H1 (cell line): Measurements from ENCODE around the gene KRTAP10-2. TPM values are rescaled to one million over a fixed set of nuclear protein-coding genes. Genes with fewer than 3 reads are reported as not detected.

ENCODE experiments used
- CTCF ChIA-PET: fragments of 300-600 bp; sonication (Branson Sonifier 250); formaldehyde crosslinking; loops from one replicate; lab custom pipeline; 2021; ENCODE audit not compliant: partially characterized antibody; lab: Charles Lee
- POLR2A ChIA-PET: fragments of 300-600 bp; sonication (Branson Sonifier 250); formaldehyde crosslinking; loops from one replicate; lab custom pipeline; 2021; ENCODE audit warnings: inconsistent platforms; ENCODE audit not compliant: partially characterized antibody; lab: Charles Lee
- DNase-seq, 2 experiments: peaks; one replicate each; pipeline versions ENCODE4 v3.0.0 to v3.0.0-alpha.2; 2010 to 2022; ENCODE audit warnings: low spot score in 2 of 2, low read depth in 1 of 2, mixed read lengths in 1 of 2
- FAIRE-seq: peaks from 2 replicates; lab custom pipeline; 2011; peaks lifted over from hg19 to GRCh38; lab: Jason Lieb, UNC
- H2AFZ ChIP-seq: 2 replicates; pipeline ENCODE4 v1.8.1; 2012; ENCODE audit warnings: low read length, inconsistent platforms
- H2AK5ac ChIP-seq: 2 replicates; pipeline ENCODE4 v1.6.1; 2013; ENCODE audit warnings: low read depth, low read length
- H2BK120ac ChIP-seq: replicated peaks from 2 replicates; pipeline ENCODE3; 2013; ENCODE audit warnings: low read depth, low read length, inconsistent platforms
- H2BK12ac ChIP-seq: 2 replicates; pipeline ENCODE4 v1.6.1; 2013; ENCODE audit warnings: low read depth, low read length
- H2BK15ac ChIP-seq: 2 replicates; pipeline ENCODE4 v1.6.1; 2013; ENCODE audit warnings: low read length
- H2BK20ac ChIP-seq: 2 replicates; pipeline ENCODE4 v1.6.1; 2013; ENCODE audit warnings: low read length
- H2BK5ac ChIP-seq: 2 replicates; pipeline ENCODE4 v1.6.1; 2013; ENCODE audit warnings: low read depth, low read length
- H3K14ac ChIP-seq: 2 replicates; pipeline ENCODE4 v1.6.1; 2013; ENCODE audit warnings: inconsistent platforms; ENCODE audit not compliant: insufficient read length
- H3K18ac ChIP-seq: 2 replicates; pipeline ENCODE4 v1.6.1; 2013; ENCODE audit warnings: low read length; ENCODE audit errors: extremely low read depth
- H3K23ac ChIP-seq: 2 replicates; pipeline ENCODE4 v1.6.1; 2013; ENCODE audit warnings: inconsistent platforms; ENCODE audit not compliant: insufficient read length
- H3K23me2 ChIP-seq: 2 replicates; pipeline ENCODE4 v1.6.1; 2013; ENCODE audit warnings: low read depth, low read length
- H3K27ac ChIP-seq: 2 replicates; pipeline ENCODE4 v1.6.1; 2011; ENCODE audit warnings: low read depth, low read length, inconsistent platforms
- H3K27me3 ChIP-seq, 4 experiments: replicated peaks in 1 of 4; 1 replicate in 1 of 4; 2 replicates in 3 of 4; pipeline versions ENCODE4 v1.6.1 to v1.8.1; 2011 to 2013; ENCODE audit warnings: low read length in 3 of 4, mild to moderate bottlenecking in 3 of 4, inconsistent platforms in 2 of 4, mixed read lengths in 2 of 4, moderate library complexity in 1 of 4; ENCODE audit not compliant: control insufficient read depth in 3 of 4, insufficient read depth in 3 of 4; ENCODE audit errors: extremely low read depth in 1 of 4
- H3K36me3 ChIP-seq, 4 experiments: 2 replicates each; pipeline versions ENCODE4 v1.6.1 to v1.8.1; 2011 to 2013; ENCODE audit warnings: mild to moderate bottlenecking in 4 of 4, low read length in 3 of 4, moderate library complexity in 2 of 4, control low read depth in 1 of 4, inconsistent platforms in 1 of 4; ENCODE audit not compliant: insufficient read depth in 4 of 4, control insufficient read depth in 2 of 4
- H3K4ac ChIP-seq: replicated peaks from 2 replicates; pipeline ENCODE3; 2013; ENCODE audit warnings: low read length, low read depth, mixed read lengths, inconsistent platforms; ENCODE audit not compliant: insufficient read length
- H3K4me1 ChIP-seq, 4 experiments: replicated peaks in 1 of 4; 1 replicate in 1 of 4; 2 replicates in 3 of 4; pipeline versions ENCODE4 v1.6.1 to v1.8.1; 2011 to 2013; ENCODE audit warnings: low read length in 3 of 4, inconsistent platforms in 2 of 4, mixed read lengths in 1 of 4; ENCODE audit not compliant: insufficient read depth in 4 of 4, control insufficient read depth in 3 of 4
- H3K4me2 ChIP-seq, 2 experiments: 2 replicates each; pipeline versions ENCODE4 v1.6.1 to v1.8.1; 2011 to 2013; ENCODE audit warnings: low read depth in 2 of 2, low read length in 2 of 2, control low read depth in 1 of 2, inconsistent platforms in 1 of 2, mild to moderate bottlenecking in 1 of 2; ENCODE audit not compliant: insufficient read depth in 1 of 2
- H3K4me3 ChIP-seq, 4 experiments: fragments of 200-600, 300-600 bp in 1 of 4; sonication (generic), shearing (Covaris generic), sonication (Bioruptor Twin) in 1 of 4; 2 replicates each; pipeline versions ENCODE4 v1.5.1 to v1.8.1; 2011 to 2016; ENCODE audit warnings: low read length in 4 of 4, low read depth in 3 of 4, control low read depth in 2 of 4, inconsistent platforms in 2 of 4, mild to moderate bottlenecking in 2 of 4, mixed read lengths in 1 of 4, moderate library complexity in 1 of 4; ENCODE audit not compliant: insufficient read depth in 2 of 4; ENCODE audit errors: extremely low read depth in 1 of 4
- H3K56ac ChIP-seq: replicated peaks from 2 replicates; pipeline ENCODE3; 2013; ENCODE audit warnings: low read depth, mild to moderate bottlenecking, mixed read lengths, low read length, inconsistent platforms; ENCODE audit not compliant: insufficient read length
- H3K79me1 ChIP-seq: 2 replicates; pipeline ENCODE4 v1.6.1; 2013; ENCODE audit warnings: low read depth, low read length, control low read depth
- H3K79me2 ChIP-seq, 2 experiments: 2 replicates each; pipeline versions ENCODE4 v1.6.1 to v1.8.1; 2012 to 2013; ENCODE audit warnings: low read length in 2 of 2, mild to moderate bottlenecking in 2 of 2, inconsistent platforms in 1 of 2; ENCODE audit not compliant: insufficient read depth in 2 of 2, control insufficient read depth in 1 of 2
- H3K9ac ChIP-seq, 4 experiments: replicated peaks in 1 of 4; 1 replicate in 1 of 4; 2 replicates in 3 of 4; pipeline versions ENCODE4 v1.6.1 to v1.8.1; 2011 to 2013; ENCODE audit warnings: low read depth in 3 of 4, low read length in 3 of 4, control low read depth in 2 of 4, mild to moderate bottlenecking in 2 of 4, moderate library complexity in 2 of 4, inconsistent platforms in 1 of 4; ENCODE audit errors: extremely low read depth in 1 of 4
- H3K9me3 ChIP-seq, 2 experiments: 2 replicates each; pipeline versions ENCODE4 v1.6.1 to v1.8.1; 2012 to 2013; ENCODE audit warnings: mild to moderate bottlenecking in 2 of 2, moderate library complexity in 2 of 2, control low read depth in 1 of 2, inconsistent platforms in 1 of 2, low read depth in 1 of 2, low read length in 1 of 2, mixed read lengths in 1 of 2; ENCODE audit not compliant: insufficient read depth in 2 of 2
- H4K20me1 ChIP-seq, 2 experiments: replicated peaks in 1 of 2; 2 replicates each; pipeline versions ENCODE3 to v1.8.1; 2011 to 2013; ENCODE audit warnings: inconsistent platforms in 2 of 2, low read length in 2 of 2, mild to moderate bottlenecking in 1 of 2; ENCODE audit not compliant: insufficient read depth in 2 of 2, control insufficient read depth in 1 of 2
- H4K5ac ChIP-seq: 2 replicates; pipeline ENCODE4 v1.6.1; 2013; ENCODE audit warnings: low read length, low read depth, mixed read lengths, inconsistent platforms; ENCODE audit not compliant: insufficient read length
- H4K8ac ChIP-seq: 2 replicates; pipeline ENCODE4 v1.8.0; 2013; ENCODE audit warnings: mild to moderate bottlenecking, moderate library complexity, low read length, inconsistent platforms; ENCODE audit not compliant: insufficient read depth; ENCODE audit errors: extremely low read depth
- H4K91ac ChIP-seq: replicated peaks from 2 replicates; pipeline ENCODE3; 2013; ENCODE audit warnings: low read length, mixed read lengths, inconsistent platforms; ENCODE audit not compliant: insufficient read length
- NRF1 ChIP-seq: IDR thresholded peaks from 2 replicates; pipeline ENCODE4 v1.6.1; 2011; ENCODE audit warnings: mild to moderate bottlenecking, low read depth, low read length, improper control_type of control experiment
- WGBS, 2 experiments: shearing (Covaris generic) in 1 of 2; methylation state at CpG; one replicate each; pipeline versions ENCODE4 v1.1.6 to v1.1.7; 2013 to 2015; ENCODE audit warnings: low lambda C conversion rate in 2 of 2, mixed read lengths in 2 of 2, inconsistent platforms in 1 of 2, low coverage in 1 of 2, missing lambda C conversion rate in 1 of 2; ENCODE audit not compliant: insufficient replicate concordance in 2 of 2, insufficient coverage in 1 of 2, insufficient read length in 1 of 2; ENCODE audit errors: extremely low coverage in 1 of 2, missing lambda C conversion rate in 1 of 2; 5-methylcytosine and 5-hydroxymethylcytosine counted together
- polyA plus RNA-seq, 7 experiments: library from polyadenylated mRNA; depleted of rRNA in 3 of 7; stranded (reverse) in 5 of 7; unstranded in 2 of 7; fragments of >200 nt in 5 of 7; fragments of 200-250 nt in 2 of 7; gene quantifications; 1 replicate in 5 of 7; 2 replicates in 1 of 7; 4 replicates in 1 of 7; pipeline versions ENCODE4 v1.2.1 to v1.2.3, GENCODE V29; 2011 to 2013; ENCODE audit warnings: missing spikeins in 2 of 7, mixed read lengths in 2 of 7
- total RNA-seq: library from RNA; stranded (reverse); fragmentation: NEBNext Ultra II Directional; extraction: Animal tissue kit (Norgen Biotek cat#: 25700); gene quantifications from 2 replicates; pipeline ENCODE4 v1.2.1, GENCODE V29; 2021

KRTAP10-2 gene
- total and polyA plus RNA-seq, 2 of the 8 experiments (the other 6 are each of a cell fraction or from before 2014, with no cell fraction given): 0.11 TPM; not detected in 1

GRCh38 chr21:44571296-44571695 is 20.0 kb upstream of the KRTAP10-2 start:
- H3K4ac ChIP-seq: no peak overlapping the region
- H2AK5ac ChIP-seq: no peak overlapping the region
- ChIA-PET CTCF (interaction anchor here (0.9 to 1.1 kb wide), 2 partner anchors 18 to 116 kb away, joined by 3 read pairs; no protein-coding TSS in a partner anchor), POLR2A (interaction anchor here (1.1 kb wide), 1 partner anchor 21 kb away, joined by 4 read pairs; no protein-coding TSS in a partner anchor)
- no peaks in the 10 kb centered on the region; the same call in 1 of the 2 replicates for H3K23me2 ChIP-seq
- H3K23ac ChIP-seq: no peak overlapping the region
- H3K4me3 ChIP-seq: no peak overlapping the region
- H3K27me3 ChIP-seq: no peaks in the 10 kb centered on the region; a peak in 1 of 7 replicates
- H3K36me3 ChIP-seq: no peaks in the 10 kb centered on the region
- no peak overlapping the region for H3K14ac ChIP-seq
- peaks cover 7 to 13% of the 10 kb centered on the region in 2 experiments; a peak in 3 of 4 replicates for H3K9me3 ChIP-seq
- H2BK15ac ChIP-seq: no peak overlapping the region
- H3K79me1 ChIP-seq: no peaks in the 10 kb centered on the region
- no peak for FAIRE-seq
- no peak overlapping the region for H2BK120ac ChIP-seq
- H2AFZ ChIP-seq: no peak overlapping the region
- H2BK12ac ChIP-seq: no peak overlapping the region
- no peak overlapping the region for H3K27ac ChIP-seq
- no peak for DNase-seq
- H2BK5ac ChIP-seq: no peak overlapping the region
- H3K56ac ChIP-seq: no peak overlapping the region
- no peak overlapping the region; the same call in 1 of the 2 replicates for H4K8ac ChIP-seq
- no peak overlapping the region for H4K91ac ChIP-seq
- no peak overlapping the region for H3K18ac ChIP-seq
- no peak overlapping the region for H4K5ac ChIP-seq
- no peak for TF ChIP-seq NRF1
- TF ChIP-seq, all 59 proteins: peak for 0
- no peaks in the 10 kb centered on the region for H4K20me1 ChIP-seq
- H3K79me2 ChIP-seq: no peaks in the 10 kb centered on the region
- H3K4me1 ChIP-seq: peaks cover 0 to 11% (median 0%) of the 10 kb centered on the region in 4 experiments; a peak in 1 of 7 replicates
- H3K9ac ChIP-seq: no peak overlapping the region
- H3K4me2 ChIP-seq: no peak overlapping the region
- no peak overlapping the region for H2BK20ac ChIP-seq
- 73% methylated on average over 4 of the region's 4 CpGs; no CpG with 5 or more reads in 1 of the 2 experiments for WGBS, 2 experiments
